PC-9 (cell line): ENCODE data around the gene ATXN1.

ENCODE experiments used
- EZH2 ChIP-seq: fragments of 200-600 bp; sonication (generic); IDR thresholded peaks from 2 replicates; pipeline ENCODE4 v1.8.0; 2017; ENCODE audit warnings: antibody characterized with exemption, low read depth
- TF ChIP-seq, protein P1 (sequence below): fragments of 200-600 bp; sonication (generic); conservative IDR thresholded peaks from 2 replicates; pipeline ENCODE4 v1.6.1; 2017; ENCODE audit warnings: mixed run types, antibody characterized with exemption, mild to moderate bottlenecking, moderate library complexity

DNA sequence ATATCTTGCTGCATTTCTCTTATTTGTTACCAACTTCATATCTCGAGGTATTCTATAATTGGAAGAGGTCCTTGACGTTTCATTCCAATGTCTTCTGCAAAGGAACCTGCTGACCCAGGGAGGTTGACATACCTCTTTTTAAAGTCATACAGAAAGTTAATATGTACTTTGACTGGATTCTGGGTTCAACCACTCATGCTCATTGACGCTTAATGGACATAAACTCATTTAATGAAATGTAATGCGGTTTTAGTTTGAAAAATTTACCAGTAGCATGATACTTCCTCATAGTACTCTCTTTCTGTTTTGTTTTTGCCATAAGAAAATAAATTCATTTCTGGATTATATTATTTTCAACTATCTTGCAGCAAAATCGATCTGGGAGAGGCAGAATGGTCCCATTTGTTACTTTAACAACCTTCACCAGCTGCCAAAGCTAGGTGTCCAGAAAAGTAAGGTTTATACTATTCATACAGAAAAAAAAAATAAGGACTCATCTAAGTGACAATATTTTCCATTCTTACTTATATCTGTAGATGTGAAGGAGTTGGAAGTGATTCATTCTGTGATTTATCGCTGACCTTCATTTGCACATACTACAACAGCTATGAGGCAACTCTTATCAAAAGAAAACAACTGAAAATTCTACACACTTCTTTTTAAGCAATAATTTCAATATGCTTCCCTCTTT lies 101.6 kb downstream of the ATXN1 start:
- TF ChIP-seq, protein P1, sequence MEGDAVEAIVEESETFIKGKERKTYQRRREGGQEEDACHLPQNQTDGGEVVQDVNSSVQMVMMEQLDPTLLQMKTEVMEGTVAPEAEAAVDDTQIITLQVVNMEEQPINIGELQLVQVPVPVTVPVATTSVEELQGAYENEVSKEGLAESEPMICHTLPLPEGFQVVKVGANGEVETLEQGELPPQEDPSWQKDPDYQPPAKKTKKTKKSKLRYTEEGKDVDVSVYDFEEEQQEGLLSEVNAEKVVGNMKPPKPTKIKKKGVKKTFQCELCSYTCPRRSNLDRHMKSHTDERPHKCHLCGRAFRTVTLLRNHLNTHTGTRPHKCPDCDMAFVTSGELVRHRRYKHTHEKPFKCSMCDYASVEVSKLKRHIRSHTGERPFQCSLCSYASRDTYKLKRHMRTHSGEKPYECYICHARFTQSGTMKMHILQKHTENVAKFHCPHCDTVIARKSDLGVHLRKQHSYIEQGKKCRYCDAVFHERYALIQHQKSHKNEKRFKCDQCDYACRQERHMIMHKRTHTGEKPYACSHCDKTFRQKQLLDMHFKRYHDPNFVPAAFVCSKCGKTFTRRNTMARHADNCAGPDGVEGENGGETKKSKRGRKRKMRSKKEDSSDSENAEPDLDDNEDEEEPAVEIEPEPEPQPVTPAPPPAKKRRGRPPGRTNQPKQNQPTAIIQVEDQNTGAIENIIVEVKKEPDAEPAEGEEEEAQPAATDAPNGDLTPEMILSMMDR: no peak
- TF ChIP-seq EZH2: no peak
